Measurements from ENCODE around the gene DSCAM. TPM values are rescaled to one million over a fixed set of nuclear protein-coding genes. Genes with fewer than 3 reads are reported as not detected.

Gene DSCAM
- total RNA-seq, 8 experiments from 2014 or later = 0.05 to 8.7 (median 4.4) TPM

GRCh38 chr21:40425981-40426380 is 421.0 kb downstream of the DSCAM start:
- Histone ChIP-seq H3K4me1 (replicated peaks in 1 of 2) (peaks cover 0 to 8% of the 10 kb centered on the region in 2 donors), H3K27ac (no peak overlapping the region), H3K4me3 (no peak overlapping the region)
- in situ Hi-C loops (cut with MboI; ENCODE audit: low pct_unique_long_range_greater_than_20kb in 2 of 9, low sequenced_read_pairs in 9 of 9, unreplicated experiment in 9 of 9) = loop anchor here in 1 of 9 experiments (25.0 kb wide), 1 partner anchor 289 kb away; no protein-coding TSS in a partner anchor
- 0 to 83% (median 13%) methylated on average over 1 of the region's 1 CpG; no CpG with 5 or more reads in 5 of the 10 experiments for WGBS, 10 experiments
- ATAC-seq (replicated peaks in 6 of 8) = no peak

- 29 to 82% (median 65%) methylated on average over 6 to 12 of the region's 12 CpGs; no CpG with 5 or more reads in 2 of the 10 experiments for WGBS, 10 experiments
- in situ Hi-C loops (cut with MboI; ENCODE audit: low pct_unique_long_range_greater_than_20kb in 2 of 9, low sequenced_read_pairs in 9 of 9, unreplicated experiment in 9 of 9) = no loop called here
- ATAC-seq (replicated peaks in 6 of 8) = peak in 4 of 8 experiments; percentile 31 to 74 (median 61)
- Histone ChIP-seq H3K27ac (no peak overlapping the region), H3K4me1 (replicated peaks in 1 of 2) (peaks cover 0 to 8% of the 10 kb centered on the region in 2 donors), H3K4me3 (no peak overlapping the region)
Observed at GRCh38 chr21:40422896-40423635, 423.9 kb downstream of the DSCAM start.

GRCh38 chr21:40421121-40421520 is 425.8 kb downstream of the DSCAM start:
- Histone ChIP-seq H3K27ac (no peak overlapping the region), H3K4me1 (replicated peaks in 1 of 2) (peaks cover 0 to 8% of the 10 kb centered on the region in 2 donors), H3K4me3 (no peak overlapping the region)
- in situ Hi-C loops (cut with MboI; ENCODE audit: low pct_unique_long_range_greater_than_20kb in 2 of 9, low sequenced_read_pairs in 9 of 9, unreplicated experiment in 9 of 9) = no loop called here
- WGBS, 10 experiments = 4 to 100% (median 60%) methylated on average over 1 to 4 of the region's 4 CpGs; no CpG with 5 or more reads in 3 of the 10 experiments
- ATAC-seq (replicated peaks in 6 of 8) = no peak

- Histone ChIP-seq H3K4me3 (no peak overlapping the region), H3K4me1 (replicated peaks in 1 of 2) (no peaks in the 10 kb centered on the region), H3K27ac (no peak overlapping the region)
- ATAC-seq (replicated peaks in 6 of 8) = no peak
- in situ Hi-C loops (cut with MboI; ENCODE audit: low pct_unique_long_range_greater_than_20kb in 2 of 9, low sequenced_read_pairs in 9 of 9, unreplicated experiment in 9 of 9) = no loop called here
Observed at GRCh38 chr21:40416572-40416971, 430.4 kb downstream of the DSCAM start.

GRCh38 chr21:40408561-40408960 is 438.4 kb downstream of the DSCAM start:
- peak in 2 of 8 experiments; percentile 58 to 68 for ATAC-seq (replicated peaks in 6 of 8)
- WGBS, 10 experiments = 30 to 100% (median 89%) methylated on average over 1 to 4 of the region's 5 CpGs
- in situ Hi-C loops (cut with MboI; ENCODE audit: low pct_unique_long_range_greater_than_20kb in 2 of 9, low sequenced_read_pairs in 9 of 9, unreplicated experiment in 9 of 9) = no loop called here
- no peak overlapping the region for H3K27ac ChIP-seq
- H3K4me1 ChIP-seq (replicated peaks in 1 of 2) = peaks cover 16 to 18% of the 10 kb centered on the region in 2 donors
- H3K4me3 ChIP-seq = no peak overlapping the region

- Histone ChIP-seq H3K27ac (peak overlapping the region; percentile 38 to 56), H3K4me3 (no peak overlapping the region), H3K4me1 (replicated peaks in 1 of 2) (peaks cover 19 to 32% of the 10 kb centered on the region in 2 donors)
- 0 to 64% (median 32%) methylated on average over 1 to 3 of the region's 3 CpGs; no CpG with 5 or more reads in 2 of the 10 experiments for WGBS, 10 experiments
- ATAC-seq (replicated peaks in 6 of 8) = peak; percentile 72 to 98 (median 84)
- in situ Hi-C loops (cut with MboI; ENCODE audit: low pct_unique_long_range_greater_than_20kb in 2 of 9, low sequenced_read_pairs in 9 of 9, unreplicated experiment in 9 of 9) = no loop called here
Observed at GRCh38 chr21:40404396-40404800, 442.6 kb downstream of the DSCAM start.

- H3K27ac ChIP-seq = peak overlapping the region in 1 of 2 donors; percentile 56
- 17 to 100% (median 71%) methylated on average over 1 to 2 of the region's 2 CpGs; no CpG with 5 or more reads in 1 of the 10 experiments for WGBS, 10 experiments
- H3K4me3 ChIP-seq = no peak overlapping the region
- in situ Hi-C loops (cut with MboI; ENCODE audit: low pct_unique_long_range_greater_than_20kb in 2 of 9, low sequenced_read_pairs in 9 of 9, unreplicated experiment in 9 of 9) = no loop called here
- peaks cover 19 to 32% of the 10 kb centered on the region in 2 donors for H3K4me1 ChIP-seq (replicated peaks in 1 of 2)
- peak in 5 of 8 experiments; percentile 49 to 89 (median 82) for ATAC-seq (replicated peaks in 6 of 8)
Observed at GRCh38 chr21:40402884-40403582, 443.9 kb downstream of the DSCAM start.

- no peak overlapping the region for H3K27ac ChIP-seq
- no peak overlapping the region for H3K4me3 ChIP-seq
- ATAC-seq (replicated peaks in 6 of 8) = no peak
- in situ Hi-C loops (cut with MboI; ENCODE audit: low pct_unique_long_range_greater_than_20kb in 2 of 9, low sequenced_read_pairs in 9 of 9, unreplicated experiment in 9 of 9) = no loop called here
- H3K4me1 ChIP-seq (replicated peaks in 1 of 2) = peaks cover 0 to 4% of the 10 kb centered on the region in 2 donors
- 37 to 100% (median 85%) methylated on average over 1 to 7 of the region's 7 CpGs; no CpG with 5 or more reads in 4 of the 10 experiments for WGBS, 10 experiments
Observed at GRCh38 chr21:40395732-40396131, 451.2 kb downstream of the DSCAM start.

GRCh38 chr21:40393066-40393465 is 453.9 kb downstream of the DSCAM start:
- in situ Hi-C loops (cut with MboI; ENCODE audit: low pct_unique_long_range_greater_than_20kb in 2 of 9, low sequenced_read_pairs in 9 of 9, unreplicated experiment in 9 of 9) = no loop called here
- no peak for ATAC-seq (replicated peaks in 6 of 8)
- peaks cover 0 to 4% of the 10 kb centered on the region in 2 donors for H3K4me1 ChIP-seq (replicated peaks in 1 of 2)
- no peak overlapping the region for H3K27ac ChIP-seq
- 0 to 82% (median 37%) methylated on average over 1 to 5 of the region's 5 CpGs; no CpG with 5 or more reads in 2 of the 10 experiments for WGBS, 10 experiments
- H3K4me3 ChIP-seq = no peak overlapping the region

- Histone ChIP-seq H3K4me1 (replicated peaks in 1 of 2) (peaks cover 0 to 8% of the 10 kb centered on the region in 2 donors), H3K4me3 (no peak overlapping the region), H3K27ac (no peak overlapping the region)
- in situ Hi-C loops (cut with MboI; ENCODE audit: low pct_unique_long_range_greater_than_20kb in 2 of 9, low sequenced_read_pairs in 9 of 9, unreplicated experiment in 9 of 9) = loop anchor here in 1 of 9 experiments (10.0 kb wide), 1 partner anchor 233 kb away; no protein-coding TSS in a partner anchor
- WGBS, 10 experiments = 14 to 100% (median 68%) methylated on average over 1 to 6 of the region's 6 CpGs
- peak in 1 of 8 experiments; percentile 26 for ATAC-seq (replicated peaks in 6 of 8)
Observed at GRCh38 chr21:40388046-40388445, 458.9 kb downstream of the DSCAM start.

GRCh38 chr21:40386981-40387747 is 459.8 kb downstream of the DSCAM start:
- in situ Hi-C loops (cut with MboI; ENCODE audit: low pct_unique_long_range_greater_than_20kb in 2 of 9, low sequenced_read_pairs in 9 of 9, unreplicated experiment in 9 of 9) = loop anchor here in 1 of 9 experiments (10.0 kb wide), 1 partner anchor 232 kb away; no protein-coding TSS in a partner anchor
- ATAC-seq (replicated peaks in 6 of 8) = peak in 4 of 8 experiments; percentile 25 to 71 (median 56)

GRCh38 chr21:40386294-40386911 is 460.6 kb downstream of the DSCAM start:
- Histone ChIP-seq H3K4me3 (no peak overlapping the region), H3K27ac (no peak overlapping the region), H3K4me1 (replicated peaks in 1 of 2) (peaks cover 0 to 8% of the 10 kb centered on the region in 2 donors)
- in situ Hi-C loops (cut with MboI; ENCODE audit: low pct_unique_long_range_greater_than_20kb in 2 of 9, low sequenced_read_pairs in 9 of 9, unreplicated experiment in 9 of 9) = loop anchor here in 1 of 9 experiments (10.0 kb wide), 1 partner anchor 232 kb away; no protein-coding TSS in a partner anchor
- WGBS, 10 experiments = 0 to 32% (median 21%) methylated on average over 3 to 18 of the region's 23 CpGs
- ATAC-seq (replicated peaks in 6 of 8) = peak; percentile 78 to 97 (median 86)

More at GRCh38 chr21:40386981-40387747, 459.8 kb downstream of the DSCAM start:
- Histone ChIP-seq H3K4me3 (no peak overlapping the region), H3K4me1 (replicated peaks in 1 of 2) (peaks cover 0 to 8% of the 10 kb centered on the region in 2 donors), H3K27ac (no peak overlapping the region)
- WGBS, 10 experiments = 0 to 83% (median 45%) methylated on average over 1 to 2 of the region's 2 CpGs; no CpG with 5 or more reads in 1 of the 10 experiments
